Spinal cord (tissue), 10 donors: ENCODE data around the gene ROR2. TPM values are rescaled to one million over a fixed set of nuclear protein-coding genes. Genes with fewer than 3 reads are reported as not detected.
A peak's percentile ranks its signal among the peaks of the same experiment; 100 is the strongest.

Experiments
- DNase-seq, 6 donors: peaks; one replicate each; pipeline versions ENCODE4 v3.0.0 to v3.0.0-alpha.2; 2013 to 2015; ENCODE audit warnings: low spot score in 6 of 6, low read depth in 4 of 6
- H3K27ac ChIP-seq: one replicate; pipeline ENCODE4 v1.5.1; 2013; ENCODE audit warnings: low read depth, low read length, control low read depth
- H3K27me3 ChIP-seq: one replicate; pipeline ENCODE4 v1.6.1; 2013; ENCODE audit warnings: low read length; ENCODE audit not compliant: control insufficient read depth, insufficient read depth
- H3K36me3 ChIP-seq: one replicate; pipeline ENCODE4 v1.6.1; 2013; ENCODE audit warnings: low read length; ENCODE audit not compliant: control insufficient read depth, insufficient read depth
- H3K4me1 ChIP-seq: one replicate; pipeline ENCODE4 v1.6.1; 2013; ENCODE audit warnings: low read length; ENCODE audit not compliant: control insufficient read depth, insufficient read depth
- H3K4me3 ChIP-seq: one replicate; pipeline ENCODE4 v1.5.1; 2013; ENCODE audit warnings: low read depth, low read length, control low read depth
- H3K9me3 ChIP-seq: one replicate; pipeline ENCODE4 v1.6.1; 2013; ENCODE audit warnings: low read length; ENCODE audit not compliant: control insufficient read depth, insufficient read depth
- WGBS: methylation state at CpG from one replicate; pipeline ENCODE4 v1.1.5; 2013; ENCODE audit warnings: missing lambda C conversion rate; ENCODE audit not compliant: insufficient coverage; 5-methylcytosine and 5-hydroxymethylcytosine counted together
- polyA plus RNA-seq, 2 donors: library from polyadenylated mRNA; unstranded; fragments of 120-200 nt; gene quantifications; one replicate each; pipeline ENCODE4 v1.2.1, GENCODE V29; 2013; ENCODE audit not compliant: insufficient read length in 2 of 2
- total RNA-seq, 2 donors: library from RNA; depleted of rRNA in 1 of 2; stranded (reverse); fragments of 120-200 nt in 1 of 2; fragments of >200 nt in 1 of 2; gene quantifications; one replicate each; pipeline versions ENCODE4 v1.2.3 to v1.2.4, GENCODE V29; 2013 to 2014
- donor health status: healthy.

ROR2 gene
- total and polyA plus RNA-seq, 4 donors: 3.1 to 20.6 (median 5.0) TPM

DNA sequence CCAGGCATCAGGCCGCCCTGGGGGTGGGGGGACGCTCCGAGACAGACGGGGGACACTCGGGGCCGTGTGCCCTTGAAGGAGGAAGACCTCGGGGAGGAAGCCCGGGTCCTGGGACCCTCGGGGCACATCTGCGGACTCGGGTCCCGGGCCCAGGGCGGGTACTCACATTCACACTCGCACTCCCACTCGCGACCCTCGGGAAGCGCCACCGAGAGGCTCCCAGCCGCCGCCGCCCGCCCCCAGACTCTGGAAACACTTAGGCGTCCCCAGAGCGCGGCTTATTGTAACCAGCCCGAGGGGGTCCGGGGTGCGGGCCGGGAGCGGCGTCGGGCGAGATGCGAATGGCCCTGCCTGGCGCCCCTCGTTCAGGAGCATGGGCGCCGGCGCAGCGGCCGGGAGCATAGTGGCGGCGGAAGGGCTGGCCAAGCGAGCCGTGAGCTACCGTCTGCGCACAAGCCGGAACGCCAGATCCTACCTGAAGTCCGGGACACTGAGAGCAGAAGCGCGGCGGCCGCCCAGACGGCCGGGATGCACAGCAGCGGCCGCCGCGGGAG lies 559 bp downstream of the ROR2 start:
- H3K36me3 ChIP-seq: no peaks in the 10 kb centered on the region
- H3K27me3 ChIP-seq: peaks cover 43% of the 10 kb centered on the region
- H3K4me3 ChIP-seq: peak overlapping the region; percentile 42
- no peak overlapping the region for H3K27ac ChIP-seq
- peaks cover 25% of the 10 kb centered on the region for H3K4me1 ChIP-seq
- H3K9me3 ChIP-seq: no peaks in the 10 kb centered on the region
- WGBS: under 1% methylated on average over 61 of the region's 61 CpGs
- DNase-seq: peak in 1 of 6 donors; percentile 43

DNA sequence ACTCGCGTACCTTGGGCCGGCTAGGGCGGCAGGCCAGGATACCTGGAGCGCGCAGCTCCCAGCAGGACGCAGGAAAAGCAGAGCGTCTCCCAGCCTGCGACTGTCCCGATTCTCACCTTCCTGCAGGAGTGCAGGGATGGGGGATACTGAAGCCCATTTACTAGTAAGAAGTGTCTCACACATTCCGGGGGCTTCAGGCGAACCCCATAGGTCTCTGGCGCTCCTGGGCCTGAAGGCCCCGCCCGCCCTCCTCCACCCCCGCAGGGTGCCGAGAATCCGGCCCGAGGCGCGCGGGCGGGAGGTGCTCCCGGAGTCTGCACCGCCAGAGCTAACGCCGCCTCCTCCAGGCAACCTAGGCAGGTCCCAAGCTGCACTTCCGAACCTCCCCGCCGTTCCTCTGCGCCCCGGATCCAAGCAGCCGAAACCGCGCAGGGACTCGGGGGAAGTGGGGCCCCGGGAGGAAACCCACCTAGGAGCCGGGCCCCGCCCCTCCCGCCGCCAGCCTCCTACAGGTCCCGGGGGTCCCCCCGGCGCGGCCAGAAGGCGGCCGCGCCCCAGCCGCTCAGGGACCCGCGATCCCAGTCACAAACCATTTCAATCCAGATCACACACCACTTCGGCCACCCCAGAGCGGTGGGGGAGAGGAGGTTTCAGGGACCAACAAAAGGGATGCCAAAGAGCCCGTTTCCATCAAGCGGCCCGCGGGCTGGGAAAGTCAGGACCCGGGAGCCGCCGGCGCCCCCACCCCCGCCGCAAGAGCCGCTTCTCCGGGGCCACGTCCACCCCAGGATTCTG lies 1.2 kb downstream of the ROR2 start:
- peak overlapping the region; percentile 42 for H3K4me3 ChIP-seq
- peaks cover 25% of the 10 kb centered on the region for H3K4me1 ChIP-seq
- peak in 2 of 6 donors; percentile 57 to 58 for DNase-seq
- H3K27me3 ChIP-seq: peaks cover 43% of the 10 kb centered on the region
- H3K36me3 ChIP-seq: no peaks in the 10 kb centered on the region
- no peak overlapping the region for H3K27ac ChIP-seq
- no peaks in the 10 kb centered on the region for H3K9me3 ChIP-seq
- under 1% methylated on average over 60 of the region's 66 CpGs for WGBS

DNA sequence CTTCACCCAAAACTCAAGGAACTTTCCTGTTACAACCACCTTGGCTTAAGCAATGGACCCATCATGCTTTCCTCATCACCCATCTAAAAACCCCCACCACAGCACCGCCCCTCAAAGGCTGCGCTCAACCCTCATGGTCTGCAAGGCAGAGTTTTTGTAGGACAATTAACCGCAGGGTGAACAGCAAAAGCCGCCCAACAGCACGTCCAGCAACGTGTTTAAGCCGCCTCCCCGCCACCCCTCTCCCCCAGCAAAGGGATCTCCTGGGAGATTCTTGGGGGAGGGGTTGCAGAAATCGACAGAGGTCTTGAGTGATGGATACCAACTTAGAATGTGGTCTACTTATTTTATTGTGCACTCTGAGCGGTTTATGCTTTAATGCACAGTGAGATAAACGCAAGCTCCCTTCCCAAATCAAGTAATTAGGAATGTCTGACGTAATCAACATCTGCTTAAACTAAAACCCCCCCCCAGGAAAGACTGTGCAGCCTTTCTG lies 1.9 kb downstream of the ROR2 start:
- 14% methylated on average over 4 of the region's 12 CpGs for whole genome bisulfite sequencing
- H3K27ac ChIP-seq: no peak overlapping the region
- peak in 1 of 6 donors; percentile 38 for DNase-seq
- H3K36me3 ChIP-seq: no peaks in the 10 kb centered on the region
- H3K9me3 ChIP-seq: no peaks in the 10 kb centered on the region
- peaks cover 43% of the 10 kb centered on the region for H3K27me3 ChIP-seq
- H3K4me3 ChIP-seq: peak overlapping the region; percentile 42
- peaks cover 25% of the 10 kb centered on the region for H3K4me1 ChIP-seq

DNA sequence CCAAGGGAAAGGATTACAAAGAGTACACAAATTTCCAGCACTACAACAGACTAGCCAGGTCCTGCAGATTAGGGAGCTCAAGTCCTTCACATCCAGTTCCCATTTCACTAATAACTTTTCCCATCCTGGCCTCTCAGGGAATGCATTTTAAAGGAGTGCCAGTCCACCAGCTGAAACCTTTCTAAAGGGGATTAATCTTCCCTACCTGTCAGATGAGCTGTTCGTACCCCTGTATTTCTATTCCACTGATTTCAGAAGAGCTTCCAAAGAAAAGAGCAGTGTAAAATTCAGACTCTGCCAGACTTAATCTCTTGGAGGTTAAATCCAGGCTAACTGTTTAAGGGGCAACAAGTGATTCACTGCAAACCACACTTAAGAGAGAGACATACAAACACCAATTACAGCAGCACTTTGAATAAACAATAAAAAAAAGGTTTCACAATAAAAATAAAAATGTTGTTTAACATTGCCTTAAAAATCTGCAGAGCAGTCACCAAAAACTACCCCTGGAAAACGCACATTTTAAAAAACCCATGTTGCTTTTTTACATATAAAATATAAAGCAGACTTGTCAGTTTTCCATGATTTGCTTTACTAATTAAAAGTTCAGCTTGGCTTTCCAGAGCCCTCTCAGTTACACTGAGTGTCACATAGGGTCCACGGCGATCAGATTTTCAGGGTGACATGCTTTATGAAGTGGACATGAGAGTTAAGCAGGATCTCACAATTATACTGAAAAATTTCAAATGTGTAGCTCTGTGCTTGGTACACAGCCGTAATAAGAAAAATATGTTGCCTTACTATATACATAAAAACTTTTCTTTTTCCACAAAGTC lies 3.2 kb downstream of the ROR2 start:
- no peak overlapping the region for H3K4me3 ChIP-seq
- no peak overlapping the region for H3K27ac ChIP-seq
- H3K36me3 ChIP-seq: no peaks in the 10 kb centered on the region
- H3K9me3 ChIP-seq: no peaks in the 10 kb centered on the region
- WGBS: no CpG with 5 or more reads among the region's 5 CpGs
- H3K4me1 ChIP-seq: peaks cover 25% of the 10 kb centered on the region
- no peak for DNase-seq
- H3K27me3 ChIP-seq: peaks cover 43% of the 10 kb centered on the region

DNA sequence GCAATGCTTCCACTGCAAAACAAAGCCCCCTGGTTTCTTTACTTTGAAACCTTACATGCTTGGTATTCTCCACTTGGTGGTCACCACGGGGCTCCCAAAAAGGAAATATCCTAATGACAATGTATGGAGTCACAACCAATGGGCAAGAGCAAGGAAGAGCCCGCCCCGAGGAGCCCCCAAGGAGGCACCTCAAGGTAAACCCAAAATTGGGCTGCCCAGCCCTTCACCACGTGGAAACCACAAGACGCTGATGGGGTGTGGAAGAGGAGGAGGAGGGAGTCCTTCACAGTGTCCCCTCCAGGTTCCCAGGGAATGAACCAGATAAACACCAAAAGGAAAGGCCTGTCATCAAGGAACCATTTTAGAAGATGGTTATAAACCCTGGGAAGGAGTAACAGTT lies 3.8 kb downstream of the ROR2 start:
- peaks cover 40% of the 10 kb centered on the region for H3K27me3 ChIP-seq
- peaks cover 25% of the 10 kb centered on the region for H3K4me1 ChIP-seq
- H3K36me3 ChIP-seq: no peaks in the 10 kb centered on the region
- 67% methylated on average over 1 of the region's 5 CpGs for WGBS
- no peaks in the 10 kb centered on the region for H3K9me3 ChIP-seq
- H3K27ac ChIP-seq: no peak overlapping the region
- DNase-seq: no peak
- H3K4me3 ChIP-seq: no peak overlapping the region

DNA sequence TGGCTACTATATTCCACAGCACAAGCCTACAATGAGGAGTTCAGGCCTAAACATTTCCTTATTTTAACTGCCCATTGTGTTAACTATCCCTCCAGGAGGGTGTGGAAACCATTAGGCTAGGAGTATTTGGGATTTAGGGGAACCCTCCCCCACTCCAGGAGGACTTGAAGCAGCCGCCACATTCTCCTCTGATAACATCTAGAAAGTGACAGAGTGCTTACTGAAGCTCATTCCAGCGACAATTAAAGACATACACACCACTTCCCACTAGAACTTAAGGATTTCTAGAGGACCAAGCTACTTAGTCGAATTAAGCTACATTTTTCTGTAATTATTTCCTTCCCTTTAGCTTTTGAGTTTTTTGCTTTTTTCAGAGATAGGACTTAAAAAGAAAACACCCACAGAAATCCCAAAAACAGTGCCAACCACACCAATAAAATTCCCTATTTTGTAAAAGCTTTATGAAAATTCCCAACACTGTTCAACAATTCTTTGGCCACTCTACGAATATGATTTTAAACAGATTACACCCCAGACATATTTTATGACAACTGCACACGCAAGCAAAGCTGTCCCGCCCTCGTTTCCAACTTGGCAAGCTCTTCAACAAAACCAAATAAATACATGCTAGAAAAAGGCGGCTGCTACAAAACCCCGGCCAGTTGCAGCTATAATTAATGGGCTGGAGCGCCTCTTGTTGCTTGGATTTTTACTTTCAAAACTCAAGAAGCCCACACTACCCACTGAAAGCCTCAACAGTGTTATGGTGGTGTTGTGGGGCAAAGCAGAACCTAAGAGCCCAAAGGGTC lies 4.5 kb downstream of the ROR2 start:
- H3K27me3 ChIP-seq: peaks cover 34% of the 10 kb centered on the region
- H3K9me3 ChIP-seq: no peaks in the 10 kb centered on the region
- H3K27ac ChIP-seq: no peak overlapping the region
- WGBS: 49% methylated on average over 3 of the region's 10 CpGs
- H3K4me1 ChIP-seq: peaks cover 23% of the 10 kb centered on the region
- no peaks in the 10 kb centered on the region for H3K36me3 ChIP-seq
- DNase-seq: peak in 1 of 6 donors; percentile 85
- no peak overlapping the region for H3K4me3 ChIP-seq

DNA sequence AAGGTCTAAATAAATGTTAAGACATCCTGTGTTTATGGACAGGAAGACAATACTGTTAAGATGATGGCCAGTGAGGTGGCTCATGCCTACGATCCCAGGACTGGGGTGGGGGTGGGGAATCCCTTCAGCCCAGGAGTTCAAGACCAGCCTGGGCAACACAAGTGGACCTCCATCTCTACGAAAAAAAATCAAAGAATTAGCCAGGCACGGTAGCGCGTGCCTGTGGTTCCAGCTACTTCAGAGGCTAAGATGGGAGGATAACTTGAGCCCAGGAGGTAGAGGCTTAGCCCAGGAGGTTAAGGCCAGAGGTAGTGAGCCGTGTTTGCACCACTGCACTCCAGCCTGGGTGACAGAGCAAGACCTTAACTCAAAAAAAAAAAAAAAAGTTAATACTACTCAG lies 5.3 kb downstream of the ROR2 start:
- Histone ChIP-seq H3K27ac (no peak overlapping the region), H3K4me3 (no peak overlapping the region), H3K27me3 (peaks cover 31% of the 10 kb centered on the region), H3K36me3 (no peaks in the 10 kb centered on the region), H3K9me3 (no peaks in the 10 kb centered on the region), H3K4me1 (peaks cover 21% of the 10 kb centered on the region)
- WGBS: 92% methylated on average over 4 of the region's 6 CpGs
- no peak for DNase-seq

DNA sequence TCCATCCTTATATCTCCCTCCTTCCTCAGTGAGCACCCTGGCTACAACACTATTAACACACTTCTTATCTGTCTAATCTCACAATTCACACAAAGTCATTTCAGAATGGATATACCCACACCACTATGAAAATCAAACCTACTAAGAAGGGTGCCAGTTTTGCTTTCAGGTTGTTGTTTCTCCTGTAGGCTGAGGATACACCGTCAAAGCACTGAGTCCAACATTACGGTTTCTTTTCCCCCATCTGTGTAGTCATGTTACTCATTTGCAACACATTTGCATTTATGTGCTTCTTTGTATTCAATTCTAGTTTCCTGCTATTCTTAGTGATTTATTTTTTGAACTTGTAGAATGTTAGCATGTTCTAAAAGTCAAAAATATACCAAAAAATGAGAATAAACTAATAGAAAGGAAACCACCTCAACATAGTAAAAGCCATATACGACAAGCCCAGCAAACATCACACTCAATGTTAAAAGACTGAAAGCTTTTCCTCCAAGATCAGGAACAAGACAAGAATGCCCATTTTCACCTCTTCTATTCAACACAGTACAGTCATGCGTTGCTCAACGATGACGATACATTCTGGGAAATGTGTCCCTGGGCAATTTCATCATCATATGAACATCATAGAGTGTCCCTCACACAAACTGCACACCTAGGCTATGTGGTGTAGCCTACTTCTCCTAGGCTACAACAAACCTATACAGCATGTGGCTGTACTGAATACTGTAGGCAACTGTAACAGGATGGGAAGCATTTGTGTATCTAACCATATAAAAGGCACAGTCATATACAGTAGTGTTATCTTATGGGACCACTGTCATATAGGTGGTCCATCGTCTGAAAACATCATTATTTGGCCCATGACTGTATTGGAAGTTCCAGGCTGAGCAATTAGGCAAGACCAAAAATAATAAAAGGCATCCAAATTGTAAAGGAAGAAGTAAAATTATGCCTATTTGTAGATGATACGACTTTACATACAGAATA lies 6.3 kb downstream of the ROR2 start:
- peaks cover 12% of the 10 kb centered on the region for H3K4me1 ChIP-seq
- peaks cover 22% of the 10 kb centered on the region for H3K27me3 ChIP-seq
- no peak overlapping the region for H3K4me3 ChIP-seq
- H3K9me3 ChIP-seq: no peaks in the 10 kb centered on the region
- no peaks in the 10 kb centered on the region for H3K36me3 ChIP-seq
- no peak for DNase-seq
- WGBS: 89% methylated on average over 4 of the region's 8 CpGs
- no peak overlapping the region for H3K27ac ChIP-seq
